Putamen (tissue), 1 donor: ENCODE results near the gene ITGA2B.
A peak's percentile ranks its signal among the peaks of the same experiment; 100 is the strongest.
"Not testable (repeated sequence)": the region's sequence is repeated elsewhere in the genome, so short reads cannot be mapped to it uniquely, and the experiment has no call there.

Source experiments
- DNase-seq: peaks from one replicate; pipeline ENCODE4 v3.0.0-alpha.2; 2016; ENCODE audit warnings: low spot score

The ITGA2B gene

DNA sequence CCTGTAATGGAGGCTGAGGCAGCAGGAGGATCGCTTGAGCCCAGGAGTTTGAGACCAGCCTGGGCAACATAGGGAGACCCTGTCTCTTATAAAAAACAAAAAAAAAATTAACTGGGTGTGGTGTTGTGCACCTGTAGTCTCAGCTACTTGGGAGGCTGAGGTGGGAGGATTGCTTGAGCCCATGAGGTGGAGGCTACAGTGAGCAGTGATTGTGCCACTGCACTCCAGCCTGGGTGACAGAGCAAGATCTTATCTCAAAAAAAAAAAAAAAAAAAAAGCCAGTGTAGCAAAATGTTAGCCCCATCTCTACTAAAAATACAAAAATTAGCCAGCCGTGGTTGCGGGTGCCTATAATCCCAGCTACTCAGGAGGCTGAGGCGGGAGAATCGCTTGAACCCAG lies 59.2 kb downstream of the ITGA2B start:
- not testable (repeated sequence) for DNase-seq

DNA sequence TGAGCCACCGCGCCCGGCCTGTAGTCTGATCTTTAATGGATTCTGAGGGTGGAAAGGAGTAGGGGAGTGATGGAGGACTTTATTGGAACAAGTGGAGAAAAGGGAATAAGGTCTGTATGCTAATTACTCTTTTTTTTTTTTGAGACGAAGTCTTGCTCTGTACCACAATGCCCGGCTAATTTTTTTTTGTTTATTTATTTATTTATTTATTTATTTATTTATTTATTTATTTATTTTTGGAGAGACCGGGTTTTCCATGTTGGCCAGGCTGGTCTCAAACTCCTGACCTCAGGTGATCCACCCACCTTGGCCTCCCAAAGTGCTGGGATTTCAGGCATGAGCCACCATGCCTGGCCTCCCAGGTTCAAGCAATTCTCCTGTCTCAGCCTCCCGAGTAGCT lies 59.9 kb downstream of the ITGA2B start:
- not testable (repeated sequence) for DNase-seq

DNA sequence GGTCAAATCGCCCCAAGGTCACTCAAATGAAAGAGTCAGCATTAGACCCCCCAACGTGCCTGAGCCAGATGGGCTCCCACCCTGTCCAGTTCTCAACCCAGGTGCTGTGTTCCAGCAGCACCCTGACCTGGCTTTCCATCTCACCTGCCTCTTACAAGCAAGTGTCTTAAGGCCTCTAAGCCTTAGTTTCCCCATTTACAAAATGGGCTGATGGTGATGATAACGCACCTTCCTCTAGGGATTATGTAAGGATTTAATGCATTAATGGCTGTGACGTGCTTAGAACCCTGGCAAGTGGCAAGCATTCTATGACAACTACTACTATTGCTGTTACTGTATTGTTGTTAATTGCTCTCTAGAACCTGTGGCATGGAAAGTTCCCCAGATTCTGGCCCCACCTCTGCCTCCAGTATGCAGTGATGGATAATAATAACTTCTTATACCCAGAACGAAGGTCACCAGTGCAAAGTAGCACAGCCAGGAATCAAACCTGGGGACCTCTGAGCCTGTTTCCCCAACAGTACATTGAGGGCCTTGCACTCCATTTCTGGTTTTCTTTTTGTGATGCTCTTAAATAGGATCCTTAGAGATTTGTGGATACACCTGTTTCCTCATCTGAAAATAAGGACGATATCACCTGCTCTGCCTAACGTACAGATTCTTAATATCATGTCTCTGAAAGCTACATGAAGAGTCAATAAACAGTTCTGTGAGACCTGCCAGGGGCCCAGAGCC lies 61.6 kb downstream of the ITGA2B start:
- DNase-seq: no peak

- DNase-seq: peak; percentile 98
These were observed 62.5 kb downstream of the ITGA2B start for GRCh38 chr17:44326861-44327444.

- peak; percentile 89 for DNase-seq
These were observed 64.7 kb downstream of the ITGA2B start, which contains the start of gene SLC25A39 for GRCh38 chr17:44324571-44325275. SLC25A39 (minus strand) TSS chr17:44324823; CDS start chr17:44323562, 1,261 bp downstream.

- DNase-seq: no peak
These were observed 65.3 kb downstream of the ITGA2B start for GRCh38 chr17:44324092-44324570.

DNA sequence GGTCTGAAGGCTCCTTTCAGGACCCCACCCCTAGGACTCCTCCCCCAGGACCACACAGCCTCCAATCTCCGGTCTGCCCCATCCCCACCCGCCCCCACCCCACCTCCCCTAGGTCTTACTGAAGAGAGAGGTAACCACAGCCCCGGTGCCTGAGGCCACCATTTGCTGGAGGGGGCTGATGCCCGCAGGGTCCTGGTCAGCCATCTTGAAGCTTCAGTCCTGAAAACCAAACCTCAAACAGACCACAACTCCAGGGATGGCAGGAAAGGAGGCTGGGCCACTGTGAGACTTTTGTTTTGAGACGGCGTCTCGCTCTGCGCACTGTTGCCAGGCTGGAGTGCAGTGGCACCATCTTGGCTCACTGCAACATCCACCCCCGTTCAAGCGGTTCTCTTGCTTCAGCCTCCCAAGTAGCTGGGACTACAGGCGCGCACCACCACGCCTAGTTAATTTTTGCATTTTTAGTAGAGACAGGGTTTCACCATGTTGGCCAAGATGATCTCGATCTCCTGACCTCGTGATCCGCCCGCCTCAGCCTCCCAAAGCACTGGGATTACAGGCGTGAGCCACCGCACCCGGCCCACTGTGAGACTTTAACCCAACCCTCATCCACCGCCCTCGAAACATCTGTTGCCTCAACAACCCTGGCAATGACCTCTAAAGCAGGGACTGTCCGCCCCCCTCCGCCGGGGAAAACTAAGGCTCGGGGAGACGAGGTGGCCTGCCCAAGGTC lies 65.9 kb downstream of the ITGA2B start:
- DNase-seq: no peak

DNA sequence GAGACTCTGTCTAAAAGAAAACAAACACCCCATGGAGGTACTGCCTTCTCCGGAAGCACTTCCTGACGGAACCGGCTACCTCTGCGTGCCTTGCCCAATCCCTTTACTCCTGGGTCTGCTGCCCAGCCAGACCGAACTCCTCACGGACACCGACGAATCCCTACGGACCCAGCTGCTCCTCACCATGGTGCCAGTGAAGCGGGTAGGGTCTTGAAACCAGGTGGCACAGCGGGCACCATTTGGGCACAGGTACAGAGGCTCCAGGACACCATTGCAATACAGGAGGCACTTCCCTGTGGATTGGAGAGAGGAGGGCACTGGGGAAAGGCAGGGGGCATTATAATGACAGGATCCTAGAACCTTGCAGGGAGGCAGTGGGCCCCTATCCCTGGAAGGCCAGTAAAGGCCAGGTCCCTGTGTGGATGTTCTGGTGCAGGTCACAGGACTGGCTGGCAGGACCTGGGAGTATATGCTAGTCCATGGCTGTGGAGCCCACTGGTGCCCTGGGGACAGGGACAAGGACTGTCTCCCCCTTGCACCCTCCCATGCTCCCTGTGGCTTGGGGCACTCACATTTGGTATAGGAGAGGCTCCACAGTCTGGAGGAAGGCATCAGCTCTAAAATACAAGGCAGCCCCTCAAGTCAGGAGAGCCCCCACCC lies 67.1 kb downstream of the ITGA2B start:
- DNase-seq: no peak
